ENCODE data around the gene POGZ.

DNA sequence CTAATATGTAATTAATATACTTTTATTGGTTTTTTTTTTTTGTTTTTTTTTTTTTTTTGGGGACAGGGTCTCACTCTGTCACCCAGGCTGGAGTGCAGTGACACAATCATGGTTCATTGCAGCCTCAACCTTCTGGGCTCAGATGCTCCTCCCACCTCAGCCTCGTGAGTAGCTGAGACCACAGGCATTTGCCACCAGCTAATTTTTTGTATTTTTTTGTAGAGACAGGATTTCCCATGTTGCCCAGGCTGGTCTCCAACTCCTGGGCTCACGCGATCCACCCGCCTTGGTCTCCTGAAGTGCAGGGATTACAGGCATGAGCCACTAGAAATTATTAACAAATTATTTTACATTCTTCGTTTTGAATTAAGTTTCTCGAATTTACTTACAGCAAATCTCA is 16.8 kb upstream of the POGZ start:
- TF ChIP-seq, protein P1, sequence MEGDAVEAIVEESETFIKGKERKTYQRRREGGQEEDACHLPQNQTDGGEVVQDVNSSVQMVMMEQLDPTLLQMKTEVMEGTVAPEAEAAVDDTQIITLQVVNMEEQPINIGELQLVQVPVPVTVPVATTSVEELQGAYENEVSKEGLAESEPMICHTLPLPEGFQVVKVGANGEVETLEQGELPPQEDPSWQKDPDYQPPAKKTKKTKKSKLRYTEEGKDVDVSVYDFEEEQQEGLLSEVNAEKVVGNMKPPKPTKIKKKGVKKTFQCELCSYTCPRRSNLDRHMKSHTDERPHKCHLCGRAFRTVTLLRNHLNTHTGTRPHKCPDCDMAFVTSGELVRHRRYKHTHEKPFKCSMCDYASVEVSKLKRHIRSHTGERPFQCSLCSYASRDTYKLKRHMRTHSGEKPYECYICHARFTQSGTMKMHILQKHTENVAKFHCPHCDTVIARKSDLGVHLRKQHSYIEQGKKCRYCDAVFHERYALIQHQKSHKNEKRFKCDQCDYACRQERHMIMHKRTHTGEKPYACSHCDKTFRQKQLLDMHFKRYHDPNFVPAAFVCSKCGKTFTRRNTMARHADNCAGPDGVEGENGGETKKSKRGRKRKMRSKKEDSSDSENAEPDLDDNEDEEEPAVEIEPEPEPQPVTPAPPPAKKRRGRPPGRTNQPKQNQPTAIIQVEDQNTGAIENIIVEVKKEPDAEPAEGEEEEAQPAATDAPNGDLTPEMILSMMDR (IDR thresholded peaks at IDR 0.05), result no peak
- TF ChIP-seq EP300 (IDR thresholded peaks at IDR 0.05) (no peak), POLR2A (IDR thresholded peaks at IDR 0.05) (no peak), POLR2AphosphoS5 (IDR thresholded peaks at IDR 0.05) (no peak)

All from suprapubic skin (tissue), 4 donors.